Fibroblast of mammary gland (primary cell): Measurements from ENCODE around the gene OTULINL.

Experiments
- DNase-seq: peaks from one replicate; pipeline ENCODE4 v3.0.0-alpha.2; 2010; ENCODE audit warnings: low read depth
- H3K4me3 ChIP-seq: 2 replicates; pipeline ENCODE4 v1.5.1; 2011; ENCODE audit warnings: low read depth, mild to moderate bottlenecking, low read length, moderate library complexity; ENCODE audit not compliant: control insufficient read depth
- CTCF ChIP-seq: conservative IDR thresholded peaks from 2 replicates; pipeline ENCODE4 v1.5.1; 2011; ENCODE audit warnings: low read depth, low read length, inconsistent platforms; ENCODE audit not compliant: control insufficient read depth, insufficient read depth

The OTULINL gene

GRCh38 chr5:14659821-14660607 is 78.4 kb downstream of the OTULINL start:
- H3K4me3 ChIP-seq, result no peak overlapping the region
- TF ChIP-seq CTCF, result no peak
- DNase-seq, result peak; percentile 85

GRCh38 chr5:14660833-14661232 is 79.2 kb downstream of the OTULINL start:
- TF ChIP-seq CTCF, result no peak
- peak; percentile 19 for DNase-seq

More at GRCh38 chr5:14660833-14661232, 79.2 kb downstream of the OTULINL start:
- H3K4me3 ChIP-seq, result no peak overlapping the region
